GM18858 (cell line): ENCODE measurements around the gene BRIP1.
A peak's percentile ranks its signal among the peaks of the same experiment; 100 is the strongest.
"Not testable (repeated sequence)": the region's sequence is repeated elsewhere in the genome, so short reads cannot be mapped to it uniquely, and the experiment has no call there.

Experiments
- ATAC-seq: cut with Tn5 transposase; IDR thresholded peaks from one replicate; pipeline ENCODE4 v1.9.1; 2021; ENCODE audit not compliant: unreplicated experiment

BRIP1 gene

GRCh38 chr17:61867033-61867432, 3.7 kb upstream of the BRIP1 start:
- no peak for ATAC-seq

DNA sequence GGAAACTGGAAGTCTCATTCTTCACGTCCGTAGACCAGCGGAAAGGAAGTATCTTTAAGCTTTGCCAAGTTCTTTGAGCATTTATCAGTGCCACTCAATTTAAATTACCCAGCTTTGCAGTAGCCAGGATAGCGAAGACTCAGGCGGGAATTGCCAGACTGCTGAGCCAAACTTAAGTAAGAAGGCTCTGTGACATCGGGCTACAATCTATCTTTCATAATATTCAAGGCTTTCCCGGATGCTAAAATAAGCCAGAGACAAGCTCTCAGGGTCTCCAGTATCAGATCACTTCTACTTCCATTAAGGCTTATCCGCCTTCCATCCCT, 436 bp upstream of the BRIP1 start:
- peak; percentile 13 for ATAC-seq

DNA sequence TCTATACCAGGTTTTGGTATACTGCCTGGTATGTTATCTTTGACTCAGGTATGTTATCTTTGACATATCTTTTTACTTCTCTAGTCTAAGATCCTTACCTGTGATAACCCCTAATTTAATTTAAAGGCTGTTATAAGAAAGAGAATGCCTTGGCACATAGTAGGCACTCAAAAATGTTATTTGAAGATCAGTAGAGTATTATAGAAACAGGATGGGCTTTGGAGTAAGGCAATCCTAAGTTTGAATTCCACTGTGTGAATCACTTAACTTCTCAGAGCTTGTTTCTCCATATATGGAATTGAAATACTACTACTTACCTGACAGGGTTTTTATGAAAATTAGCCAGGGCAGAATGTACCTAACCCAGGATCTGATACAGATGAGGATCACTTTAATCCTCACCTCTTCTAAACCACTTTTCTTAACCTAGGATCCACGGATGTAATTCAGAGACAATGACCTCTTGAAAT, 1.2 kb downstream of the BRIP1 start:
- ATAC-seq, result no peak

GRCh38 chr17:61860397-61860796, 2.9 kb downstream of the BRIP1 start:
- not testable (repeated sequence) for ATAC-seq

DNA sequence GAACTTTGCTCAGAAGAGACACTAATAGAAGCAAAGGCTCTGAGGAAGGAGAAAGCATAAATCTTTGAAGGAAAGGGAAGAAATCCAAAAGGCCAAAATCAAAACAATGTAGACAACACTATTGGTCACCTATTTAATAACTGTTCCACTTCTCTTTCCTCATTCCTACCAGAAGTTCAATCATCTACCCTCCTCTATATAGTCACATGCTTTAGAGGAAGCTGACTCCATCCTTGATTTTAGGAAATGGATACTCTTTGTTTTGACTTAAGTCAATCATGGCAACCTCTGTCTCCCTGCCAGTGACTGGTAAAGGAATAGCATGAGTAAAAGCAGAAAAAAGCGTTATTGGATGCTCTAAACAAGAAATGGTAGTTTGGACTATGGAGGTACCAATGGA, 7.3 kb downstream of the BRIP1 start:
- no peak for ATAC-seq

- ATAC-seq, result no peak
Observed at GRCh38 chr17:61852857-61853256, 10.5 kb downstream of the BRIP1 start.

- ATAC-seq, result no peak
Observed at GRCh38 chr17:61849674-61850073, 13.7 kb downstream of the BRIP1 start.

DNA sequence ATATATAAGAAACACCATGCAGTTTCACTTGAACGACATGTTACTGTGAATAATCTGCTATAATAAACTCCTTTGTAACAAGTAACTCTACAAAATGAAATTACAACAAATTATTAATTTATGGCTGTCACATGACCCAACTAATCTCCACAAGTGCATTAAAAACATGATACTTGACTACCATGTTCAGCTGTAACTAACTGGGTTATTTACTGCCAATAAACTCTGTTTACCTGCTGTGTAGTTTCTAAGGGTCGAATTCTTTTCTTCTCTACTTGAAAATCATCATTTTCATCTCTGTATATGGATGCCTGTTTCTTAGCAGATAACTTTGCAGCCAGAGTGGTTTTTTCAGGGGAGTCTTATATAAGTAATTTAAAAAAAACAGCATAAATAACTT, 14.4 kb downstream of the BRIP1 start:
- ATAC-seq, result no peak

GRCh38 chr17:61848247-61848646, 15.1 kb downstream of the BRIP1 start:
- no peak for ATAC-seq

DNA sequence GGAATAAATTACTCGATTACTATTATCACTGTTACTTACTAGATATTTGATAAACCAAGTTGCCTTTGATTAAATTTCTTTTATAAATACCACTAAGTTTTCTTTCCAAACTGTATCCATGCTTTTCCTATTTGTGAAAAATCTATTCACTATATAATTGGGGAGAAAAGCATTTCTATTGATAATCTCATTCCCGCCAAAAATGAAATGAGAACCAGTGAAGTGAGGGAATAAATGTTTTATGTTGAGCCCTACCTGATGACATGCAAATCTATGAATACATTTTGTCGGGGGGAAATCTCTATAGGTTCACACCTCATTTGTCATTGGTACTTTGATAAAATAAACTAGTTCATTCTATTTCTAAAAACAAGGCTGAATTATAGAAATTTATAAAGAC, 15.7 kb downstream of the BRIP1 start:
- ATAC-seq, result no peak

GRCh38 chr17:61846761-61847375, 16.5 kb downstream of the BRIP1 start:
- no peak for ATAC-seq

DNA sequence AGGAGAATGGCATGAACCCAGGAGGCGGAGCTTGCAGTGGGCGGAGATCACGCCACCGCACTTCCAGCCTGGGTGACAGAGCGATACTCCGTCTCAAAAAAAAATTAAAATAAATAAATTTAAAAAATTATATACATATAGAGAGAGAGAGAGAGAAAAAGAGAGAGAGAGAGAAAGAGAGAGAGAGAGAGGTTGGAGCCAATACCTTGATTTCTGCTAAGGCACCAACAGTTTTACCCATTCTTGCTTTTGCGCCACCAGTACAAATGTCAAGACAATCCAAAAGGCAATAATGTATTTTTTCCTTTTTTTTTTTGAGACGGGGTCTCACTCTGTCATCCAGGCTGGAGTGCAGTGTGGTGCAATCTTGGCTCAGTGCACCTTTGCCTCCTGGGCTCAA, 17.2 kb downstream of the BRIP1 start:
- no peak for ATAC-seq

DNA sequence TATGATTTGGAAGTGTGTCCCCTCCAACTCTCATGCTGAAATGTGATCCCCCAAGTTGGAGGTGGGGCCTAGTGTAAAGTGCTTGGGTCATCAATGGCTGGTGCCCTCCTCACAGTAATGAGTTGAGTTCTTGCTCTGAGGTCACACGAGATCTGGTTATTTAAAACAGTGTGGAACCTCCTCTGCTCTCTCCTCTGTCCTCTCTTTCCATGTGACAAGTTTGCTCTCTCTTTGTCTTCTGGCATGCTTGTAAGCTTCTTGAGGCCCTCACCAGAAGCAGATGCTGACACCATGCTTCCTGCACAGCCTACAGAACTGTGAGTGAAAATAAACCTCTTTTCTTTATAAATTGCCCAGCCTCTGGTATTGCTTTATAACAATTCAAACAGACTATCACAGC, 19.9 kb downstream of the BRIP1 start:
- ATAC-seq, result no peak

DNA sequence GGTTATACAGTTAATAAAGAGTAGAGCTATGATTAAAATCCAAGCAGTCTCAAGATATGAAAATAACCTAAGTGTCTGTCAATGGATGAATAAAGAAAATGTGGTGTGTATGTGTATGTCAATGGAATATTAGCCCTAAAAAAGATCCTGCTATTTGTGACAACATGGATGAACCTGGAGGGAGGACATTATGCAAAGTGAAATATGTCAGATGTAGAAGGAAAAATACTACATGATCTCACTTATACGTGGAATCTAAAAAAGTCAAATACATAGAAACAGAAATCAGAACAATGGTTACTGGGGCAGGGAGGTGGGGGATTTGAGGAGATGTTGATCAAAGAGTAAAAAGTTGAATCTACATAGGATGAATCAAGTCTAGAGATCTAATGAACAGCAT, 20.4 kb downstream of the BRIP1 start:
- no peak for ATAC-seq

GRCh38 chr17:61839300-61839786, 24.0 kb downstream of the BRIP1 start:
- no peak for ATAC-seq

DNA sequence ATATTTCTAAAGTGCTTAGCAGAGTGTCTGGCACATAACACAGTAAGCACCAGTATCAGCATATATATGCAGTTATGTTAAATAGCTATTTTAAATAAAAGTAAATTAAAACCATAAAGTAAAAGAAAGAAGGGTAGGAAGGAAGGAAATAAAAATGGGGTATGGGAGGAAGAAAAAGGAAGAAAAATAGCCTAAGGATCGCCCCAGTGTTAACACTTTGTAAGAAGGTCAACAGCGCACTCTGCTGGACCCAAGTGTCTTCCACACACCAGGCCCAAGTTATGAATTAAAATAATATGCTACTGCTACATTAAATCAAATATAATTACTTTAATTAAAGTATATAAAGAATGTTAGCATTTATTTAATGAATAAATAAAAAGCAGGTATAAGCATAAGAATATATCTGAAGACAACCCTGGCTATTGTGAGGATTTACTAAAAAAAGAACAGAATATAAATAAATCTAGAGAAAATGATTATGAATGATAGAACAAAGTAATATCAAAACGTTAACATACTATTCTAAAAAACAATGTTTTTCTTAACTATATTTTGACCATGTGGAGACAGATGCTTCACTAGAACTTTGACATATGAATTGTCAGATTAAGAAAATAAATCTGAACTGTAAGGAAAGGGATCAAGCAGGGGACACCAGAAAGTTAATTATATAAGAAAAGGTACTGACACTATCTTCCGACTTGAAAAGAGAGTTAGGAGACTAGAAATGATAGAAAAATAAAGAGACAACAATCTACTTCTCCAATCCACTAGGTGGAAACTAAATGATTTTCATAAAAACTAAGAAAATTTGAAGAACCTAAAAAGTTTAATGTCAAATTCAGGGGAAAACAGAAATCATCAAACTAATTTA, 25.9 kb downstream of the BRIP1 start:
- no peak for ATAC-seq

- no peak for ATAC-seq
Observed at GRCh38 chr17:61836266-61837174, 26.8 kb downstream of the BRIP1 start.

- ATAC-seq, result no peak
Observed at GRCh38 chr17:61835606-61836005, 27.7 kb downstream of the BRIP1 start.

GRCh38 chr17:61834610-61835009, 28.7 kb downstream of the BRIP1 start:
- no peak for ATAC-seq

DNA sequence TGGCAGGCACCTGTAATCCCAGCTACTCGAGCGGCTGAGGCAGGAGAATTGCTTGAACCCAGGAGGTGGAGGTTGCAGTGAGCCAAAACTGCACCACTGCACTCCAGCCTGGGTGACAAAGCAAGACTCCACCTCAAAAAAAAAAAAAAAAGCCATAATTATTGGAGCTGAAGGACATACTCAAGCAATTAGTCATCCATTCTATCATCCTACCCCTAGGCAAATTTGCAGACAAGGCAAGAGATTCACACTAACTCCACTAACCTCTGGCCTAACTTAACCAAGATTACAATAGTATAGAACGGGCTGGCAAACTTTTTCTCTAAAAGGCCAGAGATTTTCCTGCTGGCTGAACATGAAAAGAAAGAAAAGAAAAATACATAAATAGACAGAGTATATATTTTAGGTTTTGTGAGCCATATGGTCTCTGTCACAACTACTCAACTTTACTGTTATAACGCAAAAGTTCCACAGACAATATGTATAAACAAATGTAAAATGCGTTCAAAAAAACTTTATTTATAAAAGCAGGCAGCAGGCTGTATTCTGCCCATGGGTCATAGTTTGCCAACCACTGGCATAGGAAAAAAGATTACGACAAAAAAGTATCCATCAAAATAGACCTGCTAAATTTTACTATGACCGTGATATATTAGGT, 29.7 kb downstream of the BRIP1 start:
- ATAC-seq, result no peak

DNA sequence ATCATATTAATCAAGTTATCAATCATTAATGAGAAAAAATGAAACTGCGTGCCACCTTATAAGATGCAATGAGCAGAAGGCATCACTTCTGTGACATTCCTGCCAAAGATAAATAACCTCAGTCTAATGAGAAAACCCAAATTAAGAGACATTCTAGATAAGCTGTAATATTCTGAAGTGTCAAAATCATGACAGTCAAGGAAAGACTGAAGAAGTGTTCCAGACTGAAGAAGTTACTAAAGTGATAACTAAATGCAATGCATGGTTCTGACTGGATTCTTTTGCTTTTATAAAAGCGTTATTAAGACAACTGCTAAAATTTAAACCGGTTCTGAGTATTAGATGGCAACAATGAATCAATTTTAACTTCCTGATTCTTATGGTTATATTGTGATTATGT, 30.9 kb downstream of the BRIP1 start:
- no peak for ATAC-seq
